Thymus (tissue), 11 donors: Measurements from ENCODE around the gene OR2A2. TPM values are rescaled to one million over a fixed set of nuclear protein-coding genes. Genes with fewer than 3 reads are reported as not detected.

Experiments
- DNase-seq, 9 donors: peaks; one replicate each; pipeline ENCODE4 v3.0.0-alpha.2; 2013; ENCODE audit warnings: low spot score in 9 of 9, low read depth in 6 of 9, missing footprints in 1 of 9
- H3K27ac ChIP-seq, 2 donors: one replicate each; pipeline ENCODE4 v1.5.1; 2013; ENCODE audit warnings: control low read depth in 1 of 2, low read depth in 1 of 2, low read length in 1 of 2, mild to moderate bottlenecking in 1 of 2, moderate library complexity in 1 of 2
- H3K27me3 ChIP-seq, 2 donors: one replicate each; pipeline ENCODE4 v1.5.1; 2013; ENCODE audit warnings: low read length in 1 of 2; ENCODE audit not compliant: control insufficient read depth in 2 of 2, insufficient read depth in 1 of 2
- H3K36me3 ChIP-seq, 2 donors: one replicate each; pipeline ENCODE4 v1.5.1; 2013; ENCODE audit warnings: low read length in 1 of 2, mild to moderate bottlenecking in 1 of 2, moderate library complexity in 1 of 2; ENCODE audit not compliant: control insufficient read depth in 2 of 2, insufficient read depth in 2 of 2
- H3K4me1 ChIP-seq, 2 donors: one replicate each; pipeline ENCODE4 v1.5.1; 2013; ENCODE audit warnings: low read length in 2 of 2; ENCODE audit not compliant: control insufficient read depth in 2 of 2, insufficient read depth in 2 of 2
- H3K4me3 ChIP-seq, 2 donors: one replicate each; pipeline ENCODE4 v1.5.1; 2013; ENCODE audit warnings: low read length in 2 of 2, control low read depth in 1 of 2, mild to moderate bottlenecking in 1 of 2
- H3K9me3 ChIP-seq, 2 donors: one replicate each; pipeline ENCODE4 v1.5.1; 2013; ENCODE audit warnings: low read length in 1 of 2, mild to moderate bottlenecking in 1 of 2; ENCODE audit not compliant: control insufficient read depth in 2 of 2, insufficient read depth in 1 of 2
- WGBS: extraction: QIAGEN DNeasy Blood & Tissue Kit; methylation state at CpG from one replicate; pipeline ENCODE4 v1.1.7; 2013; 5-methylcytosine and 5-hydroxymethylcytosine counted together
- polyA plus RNA-seq: library from polyadenylated mRNA; stranded (reverse); fragments of 200-250 nt; gene quantifications from one replicate; pipeline ENCODE4 v1.2.3, GENCODE V29; 2013
- total RNA-seq: library from RNA; stranded (reverse); fragments of 120-200 nt; gene quantifications from one replicate; pipeline ENCODE4 v1.2.4, GENCODE V29; 2013
- donor health status: healthy.

The OR2A2 gene
- total and polyA plus RNA-seq, 2 donors: not detected

- WGBS: 96% methylated on average over 2 of the region's 2 CpGs
- no peak overlapping the region for H3K4me3 ChIP-seq
- H3K4me1 ChIP-seq: no peaks in the 10 kb centered on the region
- no peaks in the 10 kb centered on the region for H3K9me3 ChIP-seq
- no peaks in the 10 kb centered on the region for H3K36me3 ChIP-seq
- no peak for DNase-seq
- no peaks in the 10 kb centered on the region for H3K27me3 ChIP-seq
- H3K27ac ChIP-seq: no peak overlapping the region
Measured at GRCh38 chr7:144130730-144131129, 21.3 kb downstream of the OR2A2 start.

- H3K9me3 ChIP-seq: no peaks in the 10 kb centered on the region
- H3K27me3 ChIP-seq: no peaks in the 10 kb centered on the region
- DNase-seq: no peak
- no peaks in the 10 kb centered on the region for H3K36me3 ChIP-seq
- WGBS: 93% methylated on average over 3 of the region's 3 CpGs
- H3K4me1 ChIP-seq: no peaks in the 10 kb centered on the region
- H3K4me3 ChIP-seq: no peak overlapping the region
- H3K27ac ChIP-seq: no peak overlapping the region
Measured at GRCh38 chr7:144132262-144132661, 22.9 kb downstream of the OR2A2 start.

- Histone ChIP-seq H3K4me3 (no peak overlapping the region), H3K27me3 (no peaks in the 10 kb centered on the region), H3K4me1 (no peaks in the 10 kb centered on the region), H3K36me3 (no peaks in the 10 kb centered on the region), H3K9me3 (no peaks in the 10 kb centered on the region), H3K27ac (no peak overlapping the region)
- DNase-seq: no peak
- WGBS: 94% methylated on average over 6 of the region's 6 CpGs
Measured at GRCh38 chr7:144133307-144133706, 23.9 kb downstream of the OR2A2 start.

GRCh38 chr7:144134116-144134515 lies 24.7 kb downstream of the OR2A2 start:
- Histone ChIP-seq H3K4me1 (no peaks in the 10 kb centered on the region), H3K27ac (no peak overlapping the region), H3K4me3 (no peak overlapping the region), H3K36me3 (no peaks in the 10 kb centered on the region), H3K9me3 (no peaks in the 10 kb centered on the region), H3K27me3 (no peaks in the 10 kb centered on the region)
- DNase-seq: no peak
- 98% methylated on average over 1 of the region's 1 CpG for WGBS

GRCh38 chr7:144137501-144137900 lies 28.1 kb downstream of the OR2A2 start:
- Histone ChIP-seq H3K27ac (no peak overlapping the region), H3K27me3 (no peaks in the 10 kb centered on the region), H3K4me1 (no peaks in the 10 kb centered on the region), H3K36me3 (no peaks in the 10 kb centered on the region), H3K9me3 (no peaks in the 10 kb centered on the region), H3K4me3 (no peak overlapping the region)
- 93% methylated on average over 1 of the region's 1 CpG for WGBS
- no peak for DNase-seq

GRCh38 chr7:144142187-144142586 lies 32.8 kb downstream of the OR2A2 start:
- 96% methylated on average over 3 of the region's 3 CpGs for WGBS
- no peaks in the 10 kb centered on the region for H3K4me1 ChIP-seq
- DNase-seq: no peak
- H3K27me3 ChIP-seq: no peaks in the 10 kb centered on the region
- no peak overlapping the region for H3K4me3 ChIP-seq
- H3K27ac ChIP-seq: no peak overlapping the region
- H3K36me3 ChIP-seq: no peaks in the 10 kb centered on the region
- H3K9me3 ChIP-seq: peaks cover 1 to 5% of the 10 kb centered on the region in 2 donors

- 97% methylated on average over 3 of the region's 3 CpGs for WGBS
- H3K27ac ChIP-seq: no peak overlapping the region
- H3K4me3 ChIP-seq: no peak overlapping the region
- H3K27me3 ChIP-seq: no peaks in the 10 kb centered on the region
- no peaks in the 10 kb centered on the region for H3K4me1 ChIP-seq
- H3K36me3 ChIP-seq: no peaks in the 10 kb centered on the region
- H3K9me3 ChIP-seq: peaks cover 1 to 8% of the 10 kb centered on the region in 2 donors
- no peak for DNase-seq
Measured at GRCh38 chr7:144144426-144144825, 35.0 kb downstream of the OR2A2 start.

- Histone ChIP-seq H3K27ac (no peak overlapping the region), H3K9me3 (peaks cover 1 to 8% of the 10 kb centered on the region in 2 donors), H3K27me3 (no peaks in the 10 kb centered on the region), H3K4me1 (no peaks in the 10 kb centered on the region), H3K36me3 (no peaks in the 10 kb centered on the region), H3K4me3 (no peak overlapping the region)
- no peak for DNase-seq
- 92% methylated on average over 2 of the region's 2 CpGs for WGBS
Measured at GRCh38 chr7:144148224-144148827, 38.9 kb downstream of the OR2A2 start.

GRCh38 chr7:144158861-144159260 lies 49.5 kb downstream of the OR2A2 start:
- no peaks in the 10 kb centered on the region for H3K27me3 ChIP-seq
- DNase-seq: no peak
- WGBS: 93% methylated on average over 1 of the region's 1 CpG
- no peak overlapping the region for H3K27ac ChIP-seq
- H3K36me3 ChIP-seq: no peaks in the 10 kb centered on the region
- no peak overlapping the region for H3K4me3 ChIP-seq
- H3K9me3 ChIP-seq: no peaks in the 10 kb centered on the region
- no peaks in the 10 kb centered on the region for H3K4me1 ChIP-seq
